Colonic mucosa (tissue), 4 donors: ENCODE results near the gene PPP1CC. TPM values are rescaled to one million over a fixed set of nuclear protein-coding genes. Genes with fewer than 3 reads are reported as not detected.

Experiments
- DNase-seq: peaks from one replicate; pipeline ENCODE4 v3.0.0-alpha.2; 2020
- H3K27ac ChIP-seq: fragments of 200-600 bp; one replicate; pipeline ENCODE4 v1.8.0; 2021
- H3K27me3 ChIP-seq: fragments of 200-600 bp; one replicate; pipeline ENCODE4 v1.8.0; 2021
- H3K36me3 ChIP-seq: fragments of 200-600 bp; one replicate; pipeline ENCODE4 v1.8.0; 2021
- H3K4me1 ChIP-seq: fragments of 200-600 bp; one replicate; pipeline ENCODE4 v1.8.0; 2021; ENCODE audit warnings: mild to moderate bottlenecking
- H3K4me3 ChIP-seq: fragments of 200-600 bp; one replicate; pipeline ENCODE4 v1.8.0; 2021
- H3K9ac ChIP-seq, 2 donors: one replicate each; pipeline ENCODE4 v1.7.0; 2013; ENCODE audit warnings: control low read depth in 2 of 2, low read depth in 2 of 2, low read length in 2 of 2
- H3K9me3 ChIP-seq: fragments of 200-600 bp; one replicate; pipeline ENCODE4 v1.8.0; 2021
- intact Hi-C: fragments of 100-400 bp; cut with DNase I; formaldehyde crosslinking; loops from one replicate; pipeline ENCODE4 v1.14.1; 2022
- total RNA-seq, 2 donors: library from RNA; stranded (reverse); fragmentation: NEBNext Ultra II Directional in 1 of 2; extraction: Animal tissue kit (Norgen Biotek cat#: 25700) in 1 of 2; gene quantifications; one replicate each; pipeline ENCODE4 v1.2.1, GENCODE V29; 2021
- TF ChIP-seq, protein P1 (sequence below): fragments of 200-600 bp; IDR thresholded peaks from one replicate; pipeline ENCODE4 v1.8.0; 2022; ENCODE audit warnings: antibody characterized with exemption, mild to moderate bottlenecking
- donor health status: healthy.
- donor health status: DM: no; HTN: no; CAD: no.
- donor health status: DM: no; HTN: no; CAD: no.

Gene PPP1CC
- total RNA-seq, 2 donors from 2014 or later: 170 to 198 TPM

DNA sequence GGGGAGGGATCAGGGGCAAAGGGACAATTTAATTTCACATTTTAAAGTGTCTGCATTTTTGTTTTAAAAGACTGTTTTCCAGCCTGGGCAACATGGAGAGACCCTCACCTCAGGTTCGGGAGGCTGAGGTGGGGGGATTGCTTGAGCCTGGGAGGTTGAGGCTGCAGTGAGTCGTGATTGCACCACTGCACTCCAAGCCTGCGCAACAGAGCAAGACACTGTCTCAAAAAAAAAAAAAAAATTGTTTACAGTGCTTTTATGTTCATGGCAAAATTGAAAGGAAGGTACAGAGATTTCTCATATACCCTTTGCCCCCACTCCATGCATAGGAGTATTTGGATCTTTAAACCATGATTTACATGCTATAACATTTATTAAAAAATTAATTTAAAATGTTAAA lies 37.4 kb downstream of the PPP1CC start:
- no peaks in the 10 kb centered on the region for H3K27me3 ChIP-seq
- no peaks in the 10 kb centered on the region for H3K4me1 ChIP-seq
- no peak for DNase-seq
- intact Hi-C loops: no loop called here
- no peaks in the 10 kb centered on the region for H3K36me3 ChIP-seq
- H3K9ac ChIP-seq: no peak overlapping the region
- TF ChIP-seq, protein P1, sequence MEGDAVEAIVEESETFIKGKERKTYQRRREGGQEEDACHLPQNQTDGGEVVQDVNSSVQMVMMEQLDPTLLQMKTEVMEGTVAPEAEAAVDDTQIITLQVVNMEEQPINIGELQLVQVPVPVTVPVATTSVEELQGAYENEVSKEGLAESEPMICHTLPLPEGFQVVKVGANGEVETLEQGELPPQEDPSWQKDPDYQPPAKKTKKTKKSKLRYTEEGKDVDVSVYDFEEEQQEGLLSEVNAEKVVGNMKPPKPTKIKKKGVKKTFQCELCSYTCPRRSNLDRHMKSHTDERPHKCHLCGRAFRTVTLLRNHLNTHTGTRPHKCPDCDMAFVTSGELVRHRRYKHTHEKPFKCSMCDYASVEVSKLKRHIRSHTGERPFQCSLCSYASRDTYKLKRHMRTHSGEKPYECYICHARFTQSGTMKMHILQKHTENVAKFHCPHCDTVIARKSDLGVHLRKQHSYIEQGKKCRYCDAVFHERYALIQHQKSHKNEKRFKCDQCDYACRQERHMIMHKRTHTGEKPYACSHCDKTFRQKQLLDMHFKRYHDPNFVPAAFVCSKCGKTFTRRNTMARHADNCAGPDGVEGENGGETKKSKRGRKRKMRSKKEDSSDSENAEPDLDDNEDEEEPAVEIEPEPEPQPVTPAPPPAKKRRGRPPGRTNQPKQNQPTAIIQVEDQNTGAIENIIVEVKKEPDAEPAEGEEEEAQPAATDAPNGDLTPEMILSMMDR: no peak
- H3K9me3 ChIP-seq: no peaks in the 10 kb centered on the region
- H3K4me3 ChIP-seq: no peak overlapping the region
- no peak overlapping the region for H3K27ac ChIP-seq

DNA sequence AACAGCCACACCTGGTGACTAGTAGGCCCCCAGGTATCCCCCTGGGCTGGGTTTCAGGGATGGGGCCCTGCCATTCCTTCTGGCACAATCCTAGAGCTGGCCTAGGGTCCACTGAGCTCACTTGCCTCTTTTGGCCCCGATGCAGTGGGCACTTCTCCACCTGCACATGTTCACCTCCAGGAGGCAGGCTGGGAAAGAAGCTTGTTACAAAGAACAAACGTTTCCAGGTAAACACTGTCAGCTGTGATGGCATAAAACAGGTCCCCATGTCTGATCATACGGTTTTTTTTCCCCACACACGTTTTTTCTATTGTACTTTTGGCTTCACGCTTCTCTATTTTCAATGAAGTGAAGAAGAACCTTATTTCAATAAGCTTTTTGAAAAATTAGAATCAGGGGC lies 37.9 kb downstream of the PPP1CC start:
- Histone ChIP-seq H3K4me3 (no peak overlapping the region), H3K9me3 (no peaks in the 10 kb centered on the region), H3K27me3 (no peaks in the 10 kb centered on the region), H3K4me1 (no peaks in the 10 kb centered on the region), H3K36me3 (no peaks in the 10 kb centered on the region), H3K27ac (no peak overlapping the region), H3K9ac (no peak overlapping the region)
- intact Hi-C loops: loop anchor here (5.0 kb wide), 1 partner anchor 123 kb away; no protein-coding TSS in a partner anchor
- TF ChIP-seq, protein P1: peak; percentile 48
- DNase-seq: no peak

- H3K9ac ChIP-seq: no peak overlapping the region
- TF ChIP-seq, protein P1: no peak
- H3K27me3 ChIP-seq: no peaks in the 10 kb centered on the region
- DNase-seq: no peak
- H3K4me3 ChIP-seq: no peak overlapping the region
- intact Hi-C loops: loop anchor here (5.0 kb wide), 1 partner anchor 123 kb away; no protein-coding TSS in a partner anchor
- H3K4me1 ChIP-seq: no peaks in the 10 kb centered on the region
- no peaks in the 10 kb centered on the region for H3K9me3 ChIP-seq
- H3K36me3 ChIP-seq: no peaks in the 10 kb centered on the region
- H3K27ac ChIP-seq: no peak overlapping the region
These were observed 38.5 kb downstream of the PPP1CC start for GRCh38 chr12:110704231-110704630.

DNA sequence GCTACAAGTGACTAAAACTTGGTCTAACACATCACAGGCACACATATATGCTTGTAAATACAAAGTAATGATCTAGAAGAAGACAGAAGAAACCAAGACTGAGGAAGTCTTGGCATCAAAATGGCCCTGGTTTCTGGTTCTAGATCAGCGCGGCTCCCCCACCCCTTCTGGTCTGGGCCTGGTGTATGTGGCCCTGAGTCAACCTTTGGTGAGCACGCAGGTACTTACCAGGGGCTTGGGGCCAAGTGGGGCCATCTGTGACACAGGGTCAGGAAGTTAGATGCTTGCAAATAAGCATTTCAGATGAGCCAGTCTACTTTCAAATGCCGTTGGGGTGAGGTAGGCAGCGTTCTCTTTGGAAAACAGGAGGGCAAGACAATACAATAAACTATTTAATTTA lies 40.6 kb downstream of the PPP1CC start:
- H3K4me1 ChIP-seq: no peaks in the 10 kb centered on the region
- intact Hi-C loops: loop anchor here (5.0 kb wide), 1 partner anchor 125 kb away; no protein-coding TSS in a partner anchor
- TF ChIP-seq, protein P1: no peak
- H3K4me3 ChIP-seq: no peak overlapping the region
- no peak overlapping the region for H3K27ac ChIP-seq
- H3K9me3 ChIP-seq: no peaks in the 10 kb centered on the region
- H3K36me3 ChIP-seq: no peaks in the 10 kb centered on the region
- no peak for DNase-seq
- H3K27me3 ChIP-seq: no peaks in the 10 kb centered on the region
- H3K9ac ChIP-seq: no peak overlapping the region

DNA sequence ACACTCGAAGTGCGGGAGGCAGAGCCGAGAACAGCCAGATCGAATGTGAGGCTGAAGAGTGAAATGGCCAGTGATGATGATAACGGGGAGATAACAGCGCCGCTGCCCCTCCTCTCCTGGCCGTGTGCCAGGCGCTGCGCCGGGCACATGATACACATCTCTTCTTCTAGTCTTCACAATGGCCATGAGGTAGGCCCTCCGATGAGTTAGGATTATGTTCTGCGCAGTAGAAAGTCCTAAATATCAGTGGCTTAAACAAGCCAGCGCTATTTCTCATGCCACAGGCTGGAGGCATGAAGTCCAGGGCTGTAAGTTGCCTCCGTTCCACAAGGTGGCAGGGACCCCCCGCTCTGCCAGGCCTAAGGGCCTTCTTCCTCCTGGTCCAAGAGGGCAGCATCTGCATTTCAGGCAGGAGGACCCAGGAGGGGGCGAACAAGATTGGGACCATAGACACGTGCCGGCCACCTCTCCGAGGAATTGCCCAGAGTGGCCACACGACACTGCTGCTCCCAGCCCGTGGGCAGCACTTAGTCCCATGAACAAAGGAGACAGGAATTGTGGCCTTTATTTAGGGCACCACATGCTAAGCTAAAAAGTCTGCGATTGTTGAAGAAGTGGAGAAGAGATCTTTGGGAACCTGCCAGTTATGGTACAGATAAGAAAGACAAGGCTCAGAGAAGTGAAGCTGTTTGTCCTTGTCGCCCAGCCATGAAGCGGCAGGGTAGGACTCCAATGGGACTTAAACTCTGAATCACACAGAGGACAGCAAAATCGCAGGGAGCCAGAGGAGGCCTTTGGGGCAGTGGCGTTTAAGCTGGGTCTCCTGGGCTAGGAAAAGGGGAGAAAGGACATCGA lies 42.9 kb downstream of the PPP1CC start:
- Histone ChIP-seq H3K36me3 (no peaks in the 10 kb centered on the region), H3K4me1 (no peaks in the 10 kb centered on the region), H3K9me3 (no peaks in the 10 kb centered on the region), H3K27me3 (no peaks in the 10 kb centered on the region), H3K9ac (no peak overlapping the region), H3K4me3 (no peak overlapping the region), H3K27ac (no peak overlapping the region)
- intact Hi-C loops: loop anchor here (5.0 to 10.0 kb wide), 3 partner anchors 75 to 185 kb away; no protein-coding TSS in a partner anchor
- TF ChIP-seq, protein P1: no peak
- DNase-seq: no peak
